ENCODE data around the gene ARL6IP4.
"Not testable (repeated sequence)": the region's sequence is repeated elsewhere in the genome, so short reads cannot be mapped to it uniquely, and the experiment has no call there.

The ARL6IP4 gene

GRCh38 chr12:122980183-122981035 is at the start of gene ARL6IP4:
Gene ARL6IP4 (plus strand): TSS chr12:122980681. CDS start chr12:122981140, 459 bp downstream.
- DNase-seq = peak; percentile 77

- no peak for DNase-seq
These were observed 48.3 kb upstream of the ARL6IP4 start for GRCh38 chr12:122932207-122932606.

GRCh38 chr12:122934722-122935121 is 45.8 kb upstream of the ARL6IP4 start:
- no peak for DNase-seq

- DNase-seq = no peak
These were observed 45.2 kb upstream of the ARL6IP4 start for GRCh38 chr12:122935318-122935717.

GRCh38 chr12:122937622-122938091 is 42.8 kb upstream of the ARL6IP4 start:
- no peak for DNase-seq

GRCh38 chr12:122939125-122939524 is 41.4 kb upstream of the ARL6IP4 start:
- no peak for DNase-seq

- DNase-seq = not testable (repeated sequence)
These were observed 39.1 kb upstream of the ARL6IP4 start for GRCh38 chr12:122941351-122941750.

- no peak for DNase-seq
These were observed 37.8 kb upstream of the ARL6IP4 start for GRCh38 chr12:122942637-122943036.

GRCh38 chr12:122943196-122943595 is 37.3 kb upstream of the ARL6IP4 start:
- DNase-seq = peak; percentile 60

- no peak for DNase-seq
These were observed 35.6 kb upstream of the ARL6IP4 start for GRCh38 chr12:122944605-122945592.

GRCh38 chr12:122946690-122947341 is 33.7 kb upstream of the ARL6IP4 start:
- DNase-seq = peak; percentile 98

GRCh38 chr12:122947352-122947792 is 33.1 kb upstream of the ARL6IP4 start:
- peak; percentile 74 for DNase-seq

- DNase-seq = no peak
These were observed 31.9 kb upstream of the ARL6IP4 start for GRCh38 chr12:122948605-122949004.

GRCh38 chr12:122949405-122949804 is 31.1 kb upstream of the ARL6IP4 start:
- DNase-seq = no peak

GRCh38 chr12:122949816-122950675 is 30.4 kb upstream of the ARL6IP4 start:
- DNase-seq = no peak

- DNase-seq = peak; percentile 84
These were observed 29.1 kb upstream of the ARL6IP4 start for GRCh38 chr12:122951406-122951805.

- peak; percentile 83 for DNase-seq
These were observed 28.2 kb upstream of the ARL6IP4 start for GRCh38 chr12:122951979-122952892.

GRCh38 chr12:122955156-122955555 is 25.3 kb upstream of the ARL6IP4 start:
- no peak for DNase-seq

GRCh38 chr12:122956035-122956434 is 24.4 kb upstream of the ARL6IP4 start:
- DNase-seq = no peak

GRCh38 chr12:122958198-122958888 is 22.1 kb upstream of the ARL6IP4 start:
- DNase-seq = no peak

Data from suppressor macrophage treated with lipopolysaccharide for 4 hours (primary cell).